HL-60/S4 (cell line): ENCODE results near the gene SLC25A51.

ENCODE experiments used
- in situ Hi-C: fragments of 300-500 bp; cut with MboI; formaldehyde crosslinking; loops from 2 replicates; pipeline ENCODE4 v1.14.3; 2022; ENCODE audit warnings: low sequenced_read_pairs

SLC25A51 gene

DNA sequence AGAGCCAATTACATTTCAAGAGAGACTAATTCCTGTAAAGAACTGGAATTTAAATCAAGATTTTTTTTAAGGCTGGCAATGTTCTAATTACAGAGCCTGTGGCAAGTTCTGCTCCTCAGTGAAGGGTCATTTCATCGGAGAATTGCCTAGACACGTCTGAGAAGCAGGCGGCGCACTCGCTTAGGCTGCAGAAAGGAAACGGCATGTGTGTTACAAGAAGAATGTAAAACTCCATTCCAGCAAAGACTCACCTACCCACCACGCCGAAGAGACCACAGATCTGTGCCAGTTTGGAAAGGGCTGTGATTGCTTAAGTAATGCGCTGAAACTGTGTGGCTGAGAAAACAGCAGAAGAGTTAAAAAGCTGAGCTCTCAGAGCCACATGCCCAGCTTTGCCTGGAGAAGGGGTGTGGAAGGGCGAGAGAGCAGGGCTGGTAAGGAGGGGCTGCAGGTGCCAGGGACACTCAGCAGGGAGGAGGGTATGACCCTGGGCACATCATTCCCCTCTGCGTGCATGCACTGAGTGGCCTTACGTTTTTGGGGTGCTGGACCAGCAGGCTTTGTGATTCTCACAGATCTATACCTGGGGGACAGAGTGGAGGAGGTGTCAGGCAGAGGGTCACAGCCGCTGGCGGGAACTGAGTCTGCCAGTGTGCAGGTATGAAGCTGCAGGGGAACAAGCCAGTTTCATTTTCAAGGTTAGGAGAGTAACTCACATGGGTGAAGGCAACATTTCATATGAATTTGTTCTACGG lies 17.8 kb upstream of the SLC25A51 start:
- in situ Hi-C loops: loop anchor here (10.0 to 25.0 kb wide), 2 partner anchors 73 to 241 kb away; no protein-coding TSS in a partner anchor

DNA sequence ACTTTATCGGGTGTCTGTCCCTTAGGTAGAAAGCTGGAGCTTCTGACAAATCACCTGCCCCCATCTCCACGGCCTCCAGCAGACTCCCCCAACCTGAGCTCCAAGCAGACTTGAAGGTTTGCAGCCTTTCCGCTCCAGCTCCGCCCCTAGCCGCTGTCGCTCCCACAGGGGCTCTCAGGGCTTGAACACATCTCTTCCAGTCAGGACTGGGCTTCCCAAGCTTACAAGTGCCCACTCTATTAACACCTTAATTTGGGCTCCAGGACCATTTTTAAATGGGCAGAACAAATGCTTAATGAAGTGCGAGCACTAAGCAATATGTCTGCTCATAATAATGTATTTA lies 17.2 kb upstream of the SLC25A51 start:
- in situ Hi-C loops: loop anchor here (10.0 to 25.0 kb wide), 2 partner anchors 74 to 241 kb away; no protein-coding TSS in a partner anchor

DNA sequence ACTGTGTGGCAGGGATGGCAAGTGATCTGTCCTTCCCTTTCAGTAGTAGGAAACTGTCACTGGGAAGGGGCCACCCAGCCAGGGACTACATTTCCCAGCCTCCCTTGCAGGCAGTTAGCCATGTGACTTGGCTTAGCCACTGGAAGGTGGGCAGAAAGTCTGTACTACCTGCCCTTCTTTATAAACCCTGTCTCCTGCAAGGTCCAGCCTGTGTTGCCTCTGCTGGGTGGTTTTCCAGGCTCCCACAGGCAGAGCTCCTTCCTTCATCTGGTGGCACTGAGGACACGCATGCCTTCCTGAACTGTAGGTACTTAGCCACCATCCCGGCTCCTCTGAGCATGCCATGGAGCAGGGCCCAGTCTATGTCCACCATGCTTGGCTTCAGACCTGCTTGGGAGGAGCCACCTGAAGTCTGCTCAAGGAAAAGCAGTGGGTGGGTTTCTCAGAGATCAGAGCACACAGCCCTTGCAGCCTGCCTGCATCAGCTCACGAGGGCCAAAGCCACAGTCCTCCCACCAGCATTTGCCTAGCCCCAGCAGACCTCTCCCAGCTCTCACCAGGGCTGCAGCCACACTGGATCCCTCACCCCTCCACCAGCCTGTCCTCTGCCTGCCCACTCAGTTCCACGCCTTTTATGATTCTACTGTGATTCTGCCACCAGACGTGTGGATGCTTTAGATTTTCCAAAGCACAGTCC lies 16.7 kb upstream of the SLC25A51 start:
- in situ Hi-C loops: loop anchor here (10.0 to 25.0 kb wide), 2 partner anchors 74 to 242 kb away; no protein-coding TSS in a partner anchor

DNA sequence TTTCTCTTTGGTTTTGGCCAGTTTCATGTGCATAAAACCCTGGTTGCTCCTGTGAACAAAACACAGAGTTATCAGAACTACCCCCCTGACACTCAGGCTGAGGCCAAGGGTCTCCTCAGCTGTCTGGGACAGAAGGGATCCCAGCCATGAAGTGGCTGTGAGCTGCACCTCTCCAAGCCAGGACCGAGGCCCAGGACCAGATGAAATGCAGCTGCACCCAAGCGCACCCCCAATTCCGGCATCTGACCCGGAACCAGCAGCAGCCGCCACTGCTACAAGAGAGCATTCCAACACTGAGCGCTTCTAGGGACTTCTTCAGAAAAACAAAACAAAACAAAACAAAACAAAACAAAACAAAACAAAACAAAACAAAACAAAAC lies 16.0 kb upstream of the SLC25A51 start:
- in situ Hi-C loops: loop anchor here (10.0 to 25.0 kb wide), 3 partner anchors 75 to 242 kb away; no protein-coding TSS in a partner anchor

DNA sequence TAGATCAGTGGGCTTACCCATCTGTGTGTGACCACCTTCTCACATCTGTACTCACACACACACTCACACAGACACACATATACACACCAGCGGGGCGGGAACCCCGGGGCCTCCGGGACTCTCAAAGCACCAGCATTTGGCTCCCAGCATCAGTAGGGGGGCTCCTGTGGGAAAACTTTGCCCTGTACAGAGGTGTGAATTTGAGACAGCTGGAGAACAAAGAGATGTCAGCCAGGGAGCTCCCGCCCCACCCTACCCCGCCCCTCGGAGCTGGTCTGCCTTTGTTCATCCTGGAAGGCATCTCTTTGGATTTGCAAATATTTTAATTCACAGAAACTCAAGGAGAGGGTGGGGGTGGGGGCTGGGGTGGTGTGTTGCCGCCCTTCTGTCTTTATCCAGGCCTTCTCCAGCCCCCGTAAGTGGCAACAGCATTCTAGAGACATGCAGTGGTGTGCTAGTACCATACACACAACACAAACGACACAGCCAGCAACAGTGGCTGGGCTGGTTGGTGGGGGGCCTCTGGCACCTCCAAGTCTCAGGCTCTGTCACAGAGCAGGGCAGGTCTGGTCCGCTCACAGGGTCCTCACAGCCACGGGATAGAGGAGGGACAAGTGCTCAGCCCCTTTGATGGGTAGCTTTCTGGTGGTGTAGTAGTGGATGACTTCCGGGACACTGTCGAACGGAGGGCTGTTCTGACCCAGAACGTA lies 15.5 kb upstream of the SLC25A51 start:
- in situ Hi-C loops: loop anchor here (10.0 to 25.0 kb wide), 2 partner anchors 155 to 243 kb away; no protein-coding TSS in a partner anchor

DNA sequence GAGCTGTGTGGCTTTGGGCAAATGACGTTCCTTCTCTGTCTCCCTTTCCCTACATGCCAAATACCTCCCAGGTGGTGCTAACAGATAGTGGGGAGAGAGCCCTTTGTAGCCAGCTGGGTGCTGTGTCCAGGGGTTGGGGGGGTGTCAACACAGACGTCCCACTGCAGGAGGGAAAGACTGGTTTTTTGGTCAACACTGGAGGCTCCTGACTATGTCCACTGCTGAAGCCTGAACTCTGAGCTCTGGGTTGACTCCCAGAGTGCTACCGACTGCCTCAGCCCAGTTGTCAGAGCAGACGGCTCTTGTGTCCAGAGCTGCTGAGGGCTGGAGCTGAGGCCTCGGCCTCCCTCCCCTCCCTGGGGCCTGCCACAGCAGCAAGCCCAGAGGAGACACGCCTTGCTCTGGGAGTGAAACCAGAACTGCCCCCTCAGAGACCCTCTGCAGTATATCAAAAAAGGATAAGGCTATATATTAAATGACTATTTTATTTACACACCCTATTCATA lies 14.8 kb upstream of the SLC25A51 start:
- in situ Hi-C loops: loop anchor here (10.0 to 25.0 kb wide), 2 partner anchors 156 to 244 kb away; no protein-coding TSS in a partner anchor

DNA sequence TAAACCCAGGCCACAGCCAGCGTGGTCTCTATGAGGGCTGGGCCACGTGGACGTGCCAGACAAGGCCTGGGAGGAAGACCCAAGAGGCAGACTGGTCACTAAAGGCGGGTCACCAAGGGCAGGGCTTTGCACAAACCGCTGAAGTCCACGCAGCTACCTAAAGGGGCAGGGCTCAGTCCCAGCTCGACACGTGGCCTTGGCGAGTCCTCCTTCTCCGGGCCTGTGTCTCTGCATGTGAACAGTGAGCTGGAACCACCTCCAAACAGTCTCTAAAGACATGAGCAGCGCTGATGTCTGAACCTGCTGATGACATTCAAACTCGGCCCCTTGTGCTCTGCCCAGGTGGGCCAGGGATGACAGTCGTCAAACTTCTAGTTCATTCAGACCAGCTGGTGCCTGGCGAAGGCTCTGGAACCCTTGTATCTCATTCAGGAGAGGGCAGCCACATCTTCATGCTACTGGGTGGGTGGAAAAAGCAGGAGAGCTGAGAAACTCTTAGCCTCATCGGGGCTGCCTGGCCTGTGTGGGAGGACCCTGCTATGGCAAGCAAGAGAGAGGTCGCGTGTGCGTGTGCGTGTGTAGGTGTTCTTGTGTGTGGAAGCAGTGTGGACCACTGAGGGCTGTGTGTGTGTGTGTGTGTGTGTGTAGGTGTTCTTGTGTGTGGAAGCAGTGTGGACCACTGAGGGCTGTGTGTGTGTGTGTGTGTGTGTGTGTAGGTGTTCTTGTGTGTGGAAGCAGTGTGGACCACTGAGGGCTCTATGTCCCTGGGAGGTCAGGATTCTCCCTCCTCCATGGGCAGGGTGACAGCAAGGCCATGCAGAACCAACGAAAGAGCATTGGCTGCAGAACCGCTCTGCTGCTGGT lies 14.1 kb upstream of the SLC25A51 start:
- in situ Hi-C loops: loop anchor here (10.0 to 25.0 kb wide), 2 partner anchors 157 to 244 kb away; no protein-coding TSS in a partner anchor

DNA sequence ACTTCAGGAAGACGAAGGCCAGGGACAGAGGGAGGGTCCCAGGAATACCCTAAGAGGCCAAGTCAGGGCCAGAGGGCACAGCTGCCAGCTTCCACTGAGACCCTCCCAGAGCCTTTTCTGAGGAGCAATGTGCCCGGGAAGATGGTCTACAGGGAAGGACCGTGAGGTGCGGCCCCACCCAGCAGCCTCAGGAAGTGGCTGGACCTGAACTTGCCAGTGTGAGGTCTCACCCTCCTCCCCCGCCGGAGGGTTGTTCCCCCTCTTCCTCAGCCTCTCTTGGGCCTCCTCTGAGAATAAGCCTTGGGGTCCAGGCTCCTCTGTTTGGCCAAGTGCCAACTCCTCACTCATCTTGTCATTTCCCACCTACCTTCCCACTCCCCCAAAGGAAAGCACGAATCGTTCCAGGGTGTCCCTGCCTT lies 13.4 kb upstream of the SLC25A51 start:
- in situ Hi-C loops: loop anchor here (10.0 to 25.0 kb wide), 2 partner anchors 157 to 245 kb away; no protein-coding TSS in a partner anchor

DNA sequence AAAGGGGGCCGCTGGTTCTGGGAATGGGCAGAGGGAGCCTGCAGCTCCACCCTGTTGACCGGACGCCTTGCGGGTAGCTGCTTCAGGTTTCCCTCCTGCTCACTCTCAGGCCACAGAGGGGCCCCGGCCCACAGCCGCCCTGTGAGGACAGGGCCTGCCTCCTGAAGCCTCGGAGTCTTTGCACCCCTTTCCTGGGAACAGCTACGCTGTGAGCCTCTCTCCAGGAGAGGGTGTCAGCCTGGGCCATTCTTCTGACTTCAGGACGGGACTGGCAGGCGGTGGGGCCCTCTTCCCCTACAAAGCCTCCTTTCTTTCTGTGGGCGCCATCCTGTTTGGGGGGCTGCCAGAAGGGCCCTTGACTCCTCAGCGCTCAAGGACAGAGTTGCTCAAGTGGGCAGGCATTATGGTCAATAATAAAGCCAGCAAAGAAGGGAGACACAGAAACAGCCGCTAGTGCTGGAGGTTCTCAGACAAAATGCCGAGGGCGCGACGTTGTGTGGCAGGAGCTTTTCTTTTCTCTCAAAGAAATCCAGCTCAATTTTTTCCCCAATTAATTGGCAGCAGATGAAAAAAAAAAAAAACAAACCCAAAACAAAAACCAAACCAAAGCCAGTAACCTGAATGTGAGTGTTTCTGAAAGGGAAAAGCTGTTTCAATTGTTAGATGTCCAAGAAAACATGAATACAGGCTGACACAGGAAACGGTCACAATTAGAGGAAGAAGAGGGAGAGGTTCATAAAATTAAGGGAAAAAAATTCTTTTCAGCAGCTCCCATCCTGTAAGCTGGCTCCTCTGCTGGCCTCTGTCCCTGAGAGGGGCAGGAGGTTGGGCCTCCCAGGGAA lies 12.8 kb upstream of the SLC25A51 start:
- in situ Hi-C loops: loop anchor here (10.0 to 25.0 kb wide), 2 partner anchors 158 to 246 kb away; no protein-coding TSS in a partner anchor

DNA sequence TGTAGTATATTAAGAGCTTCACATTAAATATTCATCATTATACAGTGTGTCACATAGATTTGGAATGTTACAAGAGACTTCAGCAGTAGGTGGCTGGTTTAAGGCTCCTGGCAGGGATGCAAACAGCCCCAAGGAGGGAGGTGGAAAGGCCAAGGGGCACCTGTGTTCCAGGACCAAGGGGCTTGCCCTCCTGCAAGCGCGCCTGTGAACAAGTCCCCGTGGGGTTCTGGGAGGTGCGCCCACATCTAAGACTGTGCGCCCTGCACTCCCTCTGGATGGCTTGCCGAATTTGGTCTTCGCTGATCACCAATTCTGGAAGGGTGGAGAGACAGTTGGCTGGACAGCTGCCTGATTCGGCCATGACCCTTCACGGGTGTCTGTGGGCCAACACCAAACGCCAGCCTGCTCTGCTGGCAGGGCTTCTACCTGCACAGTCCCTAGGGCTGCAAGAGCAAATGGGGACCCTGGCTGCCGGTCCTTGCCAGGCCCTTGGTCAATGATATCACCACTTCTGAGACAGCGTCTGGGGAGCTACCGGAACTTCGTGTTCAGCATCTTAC lies 12.1 kb upstream of the SLC25A51 start:
- in situ Hi-C loops: loop anchor here (10.0 to 25.0 kb wide), 2 partner anchors 159 to 246 kb away; no protein-coding TSS in a partner anchor

DNA sequence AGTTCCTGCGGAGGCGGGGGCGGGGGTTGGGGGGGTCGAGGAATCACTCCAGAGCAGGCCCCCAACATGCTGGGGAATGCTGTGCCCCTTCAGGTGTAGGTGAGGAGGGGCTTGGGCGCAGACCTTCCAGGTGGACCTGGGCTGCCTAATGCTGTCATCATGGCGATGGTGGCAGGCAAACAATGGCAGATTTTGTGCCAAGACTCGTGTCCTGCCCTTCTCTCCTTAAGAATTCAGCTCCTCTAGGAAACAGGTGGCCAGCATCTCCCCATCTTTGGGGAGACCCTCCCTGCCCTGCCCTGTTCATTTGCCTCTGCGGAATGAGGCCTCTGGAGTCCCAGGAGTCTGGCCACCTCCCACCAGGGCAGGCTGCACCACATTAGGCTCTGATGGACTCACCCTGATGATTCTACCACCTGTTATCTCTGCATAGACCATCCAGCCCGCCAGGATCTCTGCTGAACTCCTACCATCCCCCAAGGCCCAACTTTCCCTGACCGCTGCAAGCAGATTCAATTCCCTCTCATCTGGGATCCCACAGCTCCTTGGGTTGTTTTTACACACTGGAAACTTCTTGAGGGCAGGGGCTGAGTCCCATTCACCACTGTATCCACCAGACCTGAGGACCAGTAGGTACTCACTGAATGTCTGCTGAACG lies 10.9 kb upstream of the SLC25A51 start:
- in situ Hi-C loops: loop anchor here (5.0 to 25.0 kb wide), 3 partner anchors 160 to 447 kb away; no protein-coding TSS in a partner anchor

DNA sequence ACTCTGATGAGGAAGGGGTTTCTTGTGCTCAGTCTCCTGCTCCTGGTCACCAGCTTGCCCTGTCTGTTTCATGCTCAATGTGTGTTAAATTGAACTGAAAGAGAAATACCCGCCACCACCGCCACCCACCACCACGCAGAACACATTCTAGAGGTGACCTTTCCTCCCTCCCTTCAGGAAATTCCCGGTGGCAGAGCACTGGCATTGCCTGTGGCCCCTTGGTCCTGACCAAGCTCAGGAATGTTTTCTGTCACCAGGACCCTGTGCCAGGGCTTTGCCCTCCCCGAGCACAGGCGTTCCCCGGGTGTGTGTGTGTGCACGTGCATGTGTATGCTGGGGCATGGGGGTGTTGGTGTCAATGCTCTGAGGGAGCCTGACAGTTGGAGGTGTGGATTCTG lies 10.2 kb upstream of the SLC25A51 start:
- in situ Hi-C loops: loop anchor here (5.0 to 25.0 kb wide), 3 partner anchors 161 to 448 kb away; no protein-coding TSS in a partner anchor

DNA sequence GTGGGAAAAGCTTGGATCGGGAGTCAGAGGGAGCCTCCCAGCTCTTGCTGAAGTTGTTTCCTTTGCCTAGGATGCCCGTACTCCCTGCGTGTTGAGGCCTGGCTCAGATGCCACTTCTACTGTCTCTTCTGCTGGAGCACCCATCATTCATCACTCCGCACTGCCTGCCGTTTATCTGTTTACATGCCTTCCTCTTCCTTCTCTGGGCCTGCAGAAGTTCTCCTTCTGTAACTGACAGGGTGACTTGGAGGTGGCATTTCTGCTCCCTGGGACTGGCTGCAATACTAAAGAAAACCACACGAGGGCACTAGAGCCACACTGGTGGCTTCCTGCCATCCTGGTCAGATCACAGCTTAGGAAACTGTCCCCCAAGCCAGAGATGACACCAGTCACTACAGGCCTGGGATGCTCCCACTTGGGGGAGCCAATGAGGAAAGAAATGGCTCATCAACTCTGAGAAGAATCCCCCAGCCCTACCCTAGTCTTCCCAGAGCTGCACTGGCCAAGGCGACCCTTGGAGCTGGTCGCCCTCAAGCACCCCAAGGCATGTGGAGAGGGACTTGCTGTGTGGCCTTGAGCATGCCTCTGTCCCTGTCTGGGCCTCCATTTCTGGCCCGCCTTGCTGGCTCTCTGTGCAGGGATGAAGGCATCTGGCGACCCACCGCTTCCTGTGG lies 9.7 kb upstream of the SLC25A51 start:
- in situ Hi-C loops: loop anchor here (5.0 to 25.0 kb wide), 3 partner anchors 161 to 449 kb away; no protein-coding TSS in a partner anchor

DNA sequence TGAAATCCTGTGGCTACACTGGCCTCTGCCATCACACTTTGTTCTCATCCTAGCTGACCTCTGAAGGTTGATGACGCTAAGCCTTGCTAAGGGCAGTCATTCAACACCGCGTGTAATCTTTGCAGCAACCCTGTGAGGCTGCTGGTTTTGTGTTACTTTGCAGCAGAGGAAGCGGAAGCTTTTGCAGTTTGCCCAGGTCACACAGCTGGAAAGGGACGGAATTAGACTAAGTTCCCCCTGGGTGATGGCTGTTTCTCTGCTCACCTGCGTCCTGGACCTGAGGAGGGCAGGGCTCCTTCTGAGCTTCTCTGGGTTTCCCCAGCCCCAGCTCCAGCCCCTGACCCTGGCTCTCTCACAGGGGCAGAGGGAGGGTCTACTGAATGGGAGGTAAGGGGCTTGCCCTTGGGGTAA lies 7.3 kb upstream of the SLC25A51 start:
- in situ Hi-C loops: loop anchor here (5.0 to 25.0 kb wide), 3 partner anchors 164 to 451 kb away; no protein-coding TSS in a partner anchor

DNA sequence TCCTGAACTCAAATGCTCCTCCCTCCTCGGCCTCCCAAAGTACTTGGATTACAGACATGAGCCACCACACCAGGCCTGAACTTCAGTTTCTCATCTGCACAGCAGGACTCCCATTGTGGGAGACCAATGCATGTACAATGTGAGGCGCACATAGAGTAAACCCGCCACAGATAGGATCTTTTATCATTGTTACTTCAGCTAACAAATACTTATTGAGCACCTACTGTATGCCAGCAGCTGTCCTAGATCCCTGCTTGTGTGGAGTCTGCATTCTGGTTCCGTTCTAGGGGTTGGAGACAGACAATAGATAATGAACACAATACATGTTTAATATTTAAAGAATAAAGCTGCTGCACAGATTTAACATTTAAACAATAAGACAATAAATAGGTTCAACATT lies 6.3 kb upstream of the SLC25A51 start:
- in situ Hi-C loops: loop anchor here (5.0 to 25.0 kb wide), 3 partner anchors 165 to 452 kb away; no protein-coding TSS in a partner anchor

DNA sequence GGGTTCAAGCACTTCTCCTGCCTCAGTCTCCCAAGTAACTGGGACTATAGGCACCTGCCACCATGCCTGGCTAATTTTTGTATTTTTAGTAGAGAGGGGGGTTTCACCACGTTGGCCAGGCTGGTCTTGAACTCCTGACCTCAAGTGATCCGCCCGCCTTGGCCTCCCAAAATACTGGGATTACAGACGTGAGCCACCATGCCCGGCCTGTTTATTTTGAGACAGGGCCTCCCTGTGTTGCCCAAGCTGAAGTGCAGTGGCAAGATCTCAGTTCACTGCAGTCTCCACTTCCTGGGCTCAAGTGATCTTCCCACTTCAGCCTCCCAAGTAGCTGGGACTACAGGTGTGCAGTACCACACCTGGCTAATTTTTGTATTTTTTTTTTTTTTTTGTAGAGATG lies 5.9 kb upstream of the SLC25A51 start:
- in situ Hi-C loops: loop anchor here (5.0 to 25.0 kb wide), 3 partner anchors 165 to 452 kb away; no protein-coding TSS in a partner anchor

DNA sequence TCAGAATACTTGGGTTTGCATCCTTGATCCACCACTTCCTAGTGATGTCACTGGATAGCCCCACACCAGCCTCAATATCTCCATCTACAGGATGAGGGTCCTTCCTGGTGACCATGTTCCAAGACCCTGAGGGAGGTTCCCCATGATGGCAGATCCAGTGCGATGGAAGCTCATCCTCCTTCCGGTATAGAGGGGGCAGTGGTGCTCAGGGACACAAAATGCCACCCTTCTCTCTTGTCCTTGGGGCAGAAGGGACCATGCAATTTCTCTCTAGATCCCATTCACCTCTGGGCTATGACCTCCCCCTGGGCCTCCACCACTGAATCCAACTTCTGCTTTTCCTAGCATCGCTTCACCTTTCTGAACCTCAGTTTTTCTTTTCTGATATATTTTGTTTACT lies 5.4 kb upstream of the SLC25A51 start:
- in situ Hi-C loops: loop anchor here (25.0 kb wide), 1 partner anchor 253 kb away; no protein-coding TSS in a partner anchor
